GM13977 (cell line): ENCODE results near the gene ACSL1.
A peak's percentile ranks its signal among the peaks of the same experiment; 100 is the strongest.

Experiments
- DNase-seq: peaks from one replicate; pipeline ENCODE4 v3.0.0; 2012; ENCODE audit warnings: low spot score
- CTCF ChIP-seq: IDR thresholded peaks from 2 replicates; pipeline ENCODE4 v1.5.1; 2012; ENCODE audit warnings: mild to moderate bottlenecking, control low read depth; ENCODE audit not compliant: insufficient read depth; ENCODE audit errors: extremely low read depth, missing control alignments
- in situ Hi-C: fragments of 300-500 bp; cut with MboI; formaldehyde crosslinking; loops from one replicate; pipeline ENCODE4 v1.12.0; 2022; ENCODE audit warnings: low sequenced_read_pairs, low pct_unique_long_range_greater_than_20kb, mixed read lengths, inconsistent platforms; ENCODE audit not compliant: unreplicated experiment

ACSL1 gene

GRCh38 chr4:184851200-184851541 is 25.4 kb upstream of the ACSL1 start:
- no peak for TF ChIP-seq CTCF
- in situ Hi-C loops, result no loop called here
- DNase-seq, result peak; percentile 53

- in situ Hi-C loops, result no loop called here
- DNase-seq, result peak; percentile 64
- no peak for TF ChIP-seq CTCF
Observed at GRCh38 chr4:184850431-184851199, 24.8 kb upstream of the ACSL1 start.

- in situ Hi-C loops, result no loop called here
- DNase-seq, result no peak
- TF ChIP-seq CTCF, result no peak
Observed at GRCh38 chr4:184850018-184850417, 24.2 kb upstream of the ACSL1 start.

GRCh38 chr4:184849185-184849584 is 23.4 kb upstream of the ACSL1 start:
- TF ChIP-seq CTCF, result no peak
- in situ Hi-C loops, result no loop called here

GRCh38 chr4:184848510-184848909 is 22.7 kb upstream of the ACSL1 start:
- in situ Hi-C loops, result no loop called here
- no peak for TF ChIP-seq CTCF
- DNase-seq, result peak; percentile 35

More at GRCh38 chr4:184849185-184849584, 23.4 kb upstream of the ACSL1 start:
- DNase-seq, result peak; percentile 33

GRCh38 chr4:184846531-184846930 is 20.8 kb upstream of the ACSL1 start:
- in situ Hi-C loops, result no loop called here
- DNase-seq, result no peak
- no peak for TF ChIP-seq CTCF
